ENCODE measurements around the gene ATG4C.

Gene ATG4C

GRCh38 chr1:62905309-62905708 is 121.4 kb downstream of the ATG4C start:
- no peak for DNase-seq (ENCODE audit: low read depth)

GRCh38 chr1:62905872-62906271 is 121.9 kb downstream of the ATG4C start:
- no peak for DNase-seq (ENCODE audit: low read depth)

- DNase-seq (ENCODE audit: low read depth) = peak; percentile 3
These were observed 122.5 kb downstream of the ATG4C start for GRCh38 chr1:62906428-62906886.

GRCh38 chr1:62908168-62908695 is 124.3 kb downstream of the ATG4C start:
- DNase-seq (ENCODE audit: low read depth) = peak; percentile 7

- DNase-seq (ENCODE audit: low read depth) = peak; percentile 10
These were observed 128.2 kb downstream of the ATG4C start for GRCh38 chr1:62912028-62912638.
